ENCODE data around the gene TMEM151A.

TMEM151A gene

DNA sequence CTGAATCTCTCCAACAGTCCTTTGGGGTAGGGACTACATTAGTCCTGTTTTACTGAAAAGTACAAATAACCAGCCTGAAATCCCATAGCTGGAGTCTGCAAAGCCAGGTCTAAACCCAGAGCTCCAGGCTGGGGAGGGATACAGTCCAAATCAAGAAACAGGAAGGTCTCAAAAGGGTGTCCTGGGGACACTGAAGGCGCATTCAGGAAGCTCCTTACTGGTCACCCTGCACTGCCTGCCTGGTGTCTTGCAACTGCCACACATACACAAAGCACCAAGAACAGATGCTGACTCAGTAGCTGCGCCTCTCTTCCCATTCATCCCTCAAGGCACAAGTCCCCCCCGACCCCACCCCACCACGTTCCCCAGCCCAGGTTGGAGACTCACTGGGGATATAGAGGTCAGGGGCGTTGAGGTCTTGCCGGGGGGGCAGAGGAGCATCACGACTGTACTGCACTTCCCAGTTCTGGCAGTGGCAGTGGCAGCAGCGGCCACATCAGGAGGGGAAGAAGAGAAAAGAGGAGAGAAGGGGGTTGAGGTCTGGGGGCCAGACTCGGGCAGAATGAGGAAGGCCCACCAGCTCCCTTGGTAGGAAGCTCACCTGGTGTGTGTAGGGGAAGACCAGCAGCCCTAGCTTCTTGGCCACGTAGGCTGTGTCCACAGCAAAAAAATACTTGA, 4.3 kb upstream of the TMEM151A start:
- no peak for DNase-seq (ENCODE audit: low read depth)
- Histone ChIP-seq H3K27me3 (replicated peaks; ENCODE audit: control insufficient read depth, insufficient read depth, low read length) (peaks cover 2% of the 10 kb centered on the region), H3K9ac (ENCODE audit: low read length) (peak overlapping the region; percentile 95), H3K36me3 (ENCODE audit: control insufficient read depth, insufficient read depth, low read length, severe bottlenecking) (peaks cover 26% of the 10 kb centered on the region), H3K4me1 (ENCODE audit: control insufficient read depth, insufficient read depth, low read length) (peaks cover 24% of the 10 kb centered on the region), H3K9me3 (ENCODE audit: control insufficient read depth, low read length) (no peaks in the 10 kb centered on the region), H3K4me3 (ENCODE audit: low read length) (peak overlapping the region; percentile 97)

DNA sequence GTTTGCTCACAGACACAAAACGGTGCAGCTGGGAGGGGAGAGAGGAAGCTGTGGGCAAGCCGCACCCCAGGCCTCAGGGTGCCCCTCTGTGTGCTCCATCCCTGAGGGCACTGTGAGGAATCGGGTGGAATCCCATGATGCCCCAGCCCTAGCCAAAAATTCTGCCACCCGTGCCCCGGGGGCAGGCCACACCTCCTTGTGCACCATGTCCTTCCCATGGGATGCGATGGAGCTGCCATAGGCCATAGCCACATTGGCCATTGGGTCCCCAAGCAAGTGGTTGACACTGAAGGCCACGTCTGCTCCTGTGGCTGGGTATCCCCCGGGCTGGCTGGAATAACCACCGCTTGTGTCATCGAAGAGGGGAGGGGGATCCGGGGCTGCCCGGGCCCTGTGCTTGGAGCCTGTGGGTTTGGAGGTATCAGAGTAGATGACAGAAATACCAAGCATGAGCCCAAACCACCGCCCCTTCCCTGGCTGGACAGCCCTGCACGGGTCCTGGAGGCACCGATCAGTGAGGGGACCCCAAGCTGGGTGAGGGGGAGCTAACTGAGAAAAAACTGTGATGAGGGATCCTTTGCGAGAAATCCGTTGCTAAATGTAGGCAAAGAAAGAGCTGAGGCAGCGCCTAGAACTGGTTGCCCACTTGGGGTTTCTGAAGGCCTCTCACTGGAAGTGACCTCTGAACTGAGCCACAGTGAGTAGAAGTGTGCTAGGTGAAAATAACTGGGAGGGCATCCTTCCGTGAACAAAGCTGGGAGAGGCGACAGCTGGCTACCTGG, 3.6 kb upstream of the TMEM151A start:
- peak; percentile 53 for DNase-seq (ENCODE audit: low read depth)
- H3K4me3 ChIP-seq (ENCODE audit: low read length), result peak overlapping the region; percentile 97
- H3K4me1 ChIP-seq (ENCODE audit: control insufficient read depth, insufficient read depth, low read length), result peaks cover 24% of the 10 kb centered on the region
- H3K9ac ChIP-seq (ENCODE audit: low read length), result peak overlapping the region; percentile 95
- peaks cover 26% of the 10 kb centered on the region for H3K36me3 ChIP-seq (ENCODE audit: control insufficient read depth, insufficient read depth, low read length, severe bottlenecking)
- H3K27me3 ChIP-seq (replicated peaks; ENCODE audit: control insufficient read depth, insufficient read depth, low read length), result peaks cover 9% of the 10 kb centered on the region
- H3K9me3 ChIP-seq (ENCODE audit: control insufficient read depth, low read length), result no peaks in the 10 kb centered on the region

DNA sequence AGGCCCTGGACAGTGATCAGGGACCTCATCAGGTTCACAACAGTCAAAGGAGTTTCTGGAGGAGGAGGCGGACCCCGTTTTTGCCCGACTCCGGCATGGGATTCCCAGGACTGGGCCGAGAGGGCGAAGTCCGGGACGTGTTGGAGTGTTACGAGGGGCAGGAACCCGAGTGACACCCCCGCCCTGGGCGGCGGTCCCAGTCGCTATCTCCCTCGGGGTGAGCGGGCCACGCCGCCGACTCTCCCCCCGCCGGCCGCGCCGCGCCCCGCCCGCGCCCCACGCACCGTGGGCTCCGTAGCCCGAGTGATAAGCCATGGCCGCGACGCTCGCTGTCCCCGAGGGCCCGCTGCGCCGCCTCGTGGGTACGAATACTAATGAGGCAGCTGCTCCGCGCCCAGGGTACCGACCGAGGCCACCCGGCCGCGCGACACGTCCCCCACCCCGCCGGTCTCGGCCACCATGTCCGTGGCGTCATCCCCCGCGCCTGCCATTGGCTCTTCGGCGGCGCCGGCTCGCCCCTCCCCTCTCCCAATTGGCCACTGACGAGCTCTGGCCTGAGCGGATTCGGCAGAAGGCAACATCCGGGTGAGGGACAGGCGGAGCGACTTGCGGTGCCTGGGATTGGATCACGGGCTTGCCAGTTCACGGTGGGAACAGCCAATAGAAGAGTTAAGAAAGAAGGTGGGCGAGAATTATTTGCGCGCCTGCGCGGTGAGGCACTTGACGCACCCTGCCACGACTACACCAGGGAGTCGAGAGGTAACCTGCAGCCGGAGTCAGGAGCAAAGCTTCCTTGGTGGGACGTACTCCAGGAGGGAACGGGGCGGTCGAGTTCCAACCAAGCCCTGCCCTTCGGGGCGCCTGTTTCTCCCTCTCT, 2.8 kb upstream of the TMEM151A start, which contains the start of gene YIF1A:
Gene YIF1A, minus strand, starts transcription at position 473 of the 877 bp plus-strand sequence. Its CDS starts 158 bp downstream, at position 315.
- H3K9ac ChIP-seq (ENCODE audit: low read length), result peak within 1 kb of the TSS; percentile 95
- H3K27me3 ChIP-seq (replicated peaks; ENCODE audit: control insufficient read depth, insufficient read depth, low read length), result peaks cover 16% of the 10 kb centered on the region
- H3K36me3 ChIP-seq (ENCODE audit: control insufficient read depth, insufficient read depth, low read length, severe bottlenecking), result peaks cover 26% of the 10 kb centered on the region
- peak within 1 kb of the TSS; percentile 97 for H3K4me3 ChIP-seq (ENCODE audit: low read length)
- peaks cover 24% of the 10 kb centered on the region for H3K4me1 ChIP-seq (ENCODE audit: control insufficient read depth, insufficient read depth, low read length)
- peak; percentile 99 for DNase-seq (ENCODE audit: low read depth)
- no peaks in the 10 kb centered on the region for H3K9me3 ChIP-seq (ENCODE audit: control insufficient read depth, low read length)

DNA sequence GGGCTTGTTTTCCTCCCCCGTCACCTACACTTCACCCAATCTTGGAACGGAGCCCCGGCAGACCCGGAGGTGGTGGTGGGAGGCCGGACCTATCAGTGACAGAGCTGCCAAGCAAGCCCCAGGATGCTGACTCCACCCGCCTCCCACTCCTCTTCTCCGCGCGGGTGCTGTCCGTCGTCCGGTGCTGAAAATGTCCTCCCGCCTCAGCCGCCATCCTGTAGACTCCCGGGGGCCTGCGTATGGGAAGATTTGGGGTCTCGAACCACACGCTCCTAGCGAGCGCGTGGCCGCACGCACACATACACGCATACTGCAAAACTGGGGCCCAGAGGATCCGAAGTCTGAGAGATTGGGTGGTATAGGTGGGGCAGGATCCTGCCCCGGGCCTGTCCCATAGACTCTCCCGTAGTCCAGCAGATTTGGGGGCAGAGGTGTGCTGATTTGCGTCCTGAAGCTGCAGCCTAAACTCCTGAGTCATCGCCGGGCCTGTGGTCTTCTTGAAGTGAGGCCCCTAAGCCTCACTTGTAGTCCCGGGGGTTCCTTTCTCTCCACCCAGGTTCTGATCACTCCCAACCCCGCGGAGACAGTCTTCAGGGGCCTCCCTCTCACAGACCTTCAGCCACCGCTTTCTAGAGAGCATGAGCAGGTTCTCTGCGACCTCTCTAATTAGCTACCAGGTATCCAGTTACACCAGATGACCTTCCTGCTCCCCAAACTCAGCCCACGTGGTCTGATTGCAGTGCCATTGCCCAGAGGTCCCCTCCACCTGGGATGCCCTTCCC, 2.0 kb upstream of the TMEM151A start:
- Histone ChIP-seq H3K4me1 (ENCODE audit: control insufficient read depth, insufficient read depth, low read length) (peaks cover 24% of the 10 kb centered on the region), H3K36me3 (ENCODE audit: control insufficient read depth, insufficient read depth, low read length, severe bottlenecking) (peaks cover 18% of the 10 kb centered on the region), H3K9ac (ENCODE audit: low read length) (peak overlapping the region; percentile 95), H3K27me3 (replicated peaks; ENCODE audit: control insufficient read depth, insufficient read depth, low read length) (peaks cover 19% of the 10 kb centered on the region), H3K9me3 (ENCODE audit: control insufficient read depth, low read length) (no peaks in the 10 kb centered on the region), H3K4me3 (ENCODE audit: low read length) (peak overlapping the region; percentile 97)
- DNase-seq (ENCODE audit: low read depth), result peak; percentile 90

DNA sequence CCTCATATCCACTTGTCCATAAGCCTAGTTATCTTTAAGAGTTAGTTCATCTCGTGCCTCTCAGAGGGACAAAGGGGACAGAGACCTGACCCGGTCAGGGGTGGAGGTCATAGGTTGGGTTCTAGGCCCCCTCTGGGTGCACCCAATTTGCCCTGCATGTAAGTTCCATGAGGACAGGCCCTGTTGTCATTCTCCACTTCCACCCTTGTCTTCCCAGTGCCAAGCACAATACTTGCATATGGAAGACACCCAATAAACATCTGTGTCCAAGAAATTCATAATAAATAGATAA, 1.4 kb upstream of the TMEM151A start:
- peak overlapping the region; percentile 97 for H3K4me3 ChIP-seq (ENCODE audit: low read length)
- peaks cover 19% of the 10 kb centered on the region for H3K27me3 ChIP-seq (replicated peaks; ENCODE audit: control insufficient read depth, insufficient read depth, low read length)
- no peak overlapping the region for H3K9ac ChIP-seq (ENCODE audit: low read length)
- H3K36me3 ChIP-seq (ENCODE audit: control insufficient read depth, insufficient read depth, low read length, severe bottlenecking), result peaks cover 13% of the 10 kb centered on the region
- H3K4me1 ChIP-seq (ENCODE audit: control insufficient read depth, insufficient read depth, low read length), result peaks cover 24% of the 10 kb centered on the region
- no peaks in the 10 kb centered on the region for H3K9me3 ChIP-seq (ENCODE audit: control insufficient read depth, low read length)
- DNase-seq (ENCODE audit: low read depth), result no peak

DNA sequence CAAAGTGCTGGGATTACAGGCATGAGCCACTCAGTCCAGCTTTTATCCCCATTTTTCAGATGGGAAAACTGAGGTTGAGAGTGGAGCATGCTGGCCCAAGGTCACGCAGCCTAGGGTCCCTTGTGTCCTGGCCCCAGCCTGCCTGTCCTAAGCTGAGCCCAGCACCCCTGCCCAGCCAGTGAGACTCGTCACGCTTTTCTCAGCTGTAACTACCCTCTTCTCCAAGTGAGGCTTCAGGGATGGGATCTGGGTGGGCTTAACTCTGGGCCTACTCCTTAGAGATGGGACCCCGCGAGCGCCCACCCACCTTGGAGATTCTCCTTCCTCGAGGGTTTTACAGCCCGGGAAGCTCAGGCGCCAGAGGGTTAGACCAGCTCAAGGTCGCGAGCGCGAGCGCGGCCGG, 390 bp upstream of the TMEM151A start:
- Histone ChIP-seq H3K4me3 (ENCODE audit: low read length) (no peak overlapping the region), H3K4me1 (ENCODE audit: control insufficient read depth, insufficient read depth, low read length) (peaks cover 21% of the 10 kb centered on the region), H3K36me3 (ENCODE audit: control insufficient read depth, insufficient read depth, low read length, severe bottlenecking) (peaks cover 7% of the 10 kb centered on the region), H3K9ac (ENCODE audit: low read length) (no peak overlapping the region), H3K27me3 (replicated peaks; ENCODE audit: control insufficient read depth, insufficient read depth, low read length) (peaks cover 22% of the 10 kb centered on the region), H3K9me3 (ENCODE audit: control insufficient read depth, low read length) (no peaks in the 10 kb centered on the region)
- no peak for DNase-seq (ENCODE audit: low read depth)

DNA sequence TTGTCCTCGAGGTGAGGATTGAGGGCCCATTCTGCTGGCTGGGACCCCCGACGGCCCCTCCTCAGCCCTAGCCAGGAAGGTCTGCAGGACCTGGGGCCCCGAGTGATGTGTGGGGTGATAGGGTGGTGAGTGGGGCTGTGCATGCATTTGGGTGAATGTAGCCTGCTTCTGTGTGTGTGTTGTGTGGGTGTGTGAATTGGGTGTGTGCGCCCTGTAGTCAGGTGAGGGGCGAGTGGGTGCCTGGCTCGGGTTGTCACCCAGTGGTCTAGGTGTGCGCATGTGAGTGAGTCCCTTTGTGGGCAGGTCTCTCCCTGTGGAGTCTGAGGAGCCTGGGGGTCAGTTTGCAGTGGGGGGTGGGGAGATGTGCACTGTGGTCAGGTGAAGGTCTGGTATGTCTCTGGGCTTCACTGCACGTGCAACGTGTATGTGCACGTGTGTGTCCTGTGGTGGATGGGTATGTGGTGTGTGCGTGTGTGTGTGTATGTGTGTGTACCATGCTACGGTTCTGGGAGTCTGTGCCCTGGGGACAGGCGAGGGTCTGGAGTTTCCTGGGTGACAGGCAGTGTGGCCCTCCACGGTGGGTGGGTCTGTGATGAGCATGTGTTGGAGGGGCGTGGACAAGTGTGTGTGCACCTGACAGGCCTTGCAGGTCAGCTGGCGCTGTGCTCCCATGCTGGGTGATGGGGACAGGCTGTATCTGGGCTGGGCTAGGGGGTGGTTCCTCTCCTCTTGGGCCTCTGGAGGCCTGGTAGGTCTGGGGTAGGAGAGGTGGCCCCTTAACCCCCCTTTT, 1.0 kb downstream of the TMEM151A start:
- peaks cover 30% of the 10 kb centered on the region for H3K27me3 ChIP-seq (replicated peaks; ENCODE audit: control insufficient read depth, insufficient read depth, low read length)

DNA sequence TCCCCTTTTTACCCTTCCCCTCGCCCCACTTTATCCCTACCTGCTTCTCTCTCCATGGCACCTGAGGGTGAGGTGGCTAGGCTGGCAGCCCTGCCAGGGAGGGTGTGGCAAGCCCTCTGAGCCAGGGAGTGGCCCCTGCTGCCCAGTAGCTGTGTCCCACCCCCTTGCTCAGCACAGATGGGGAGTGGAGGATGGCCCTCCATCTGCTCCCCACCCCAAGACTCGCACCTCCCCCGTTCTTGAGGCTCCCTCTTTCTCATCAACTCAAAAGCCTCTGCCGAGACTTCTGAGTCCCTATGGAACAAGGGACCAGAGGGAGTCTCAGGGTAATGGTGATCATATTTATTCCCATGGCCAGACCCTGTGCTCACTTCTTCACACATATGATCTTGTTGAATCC, 1.7 kb downstream of the TMEM151A start:
- Histone ChIP-seq H3K27me3 (replicated peaks; ENCODE audit: control insufficient read depth, insufficient read depth, low read length) (peaks cover 30% of the 10 kb centered on the region), H3K36me3 (ENCODE audit: control insufficient read depth, insufficient read depth, low read length, severe bottlenecking) (no peaks in the 10 kb centered on the region), H3K9ac (ENCODE audit: low read length) (no peak overlapping the region), H3K4me1 (ENCODE audit: control insufficient read depth, insufficient read depth, low read length) (peaks cover 7% of the 10 kb centered on the region), H3K9me3 (ENCODE audit: control insufficient read depth, low read length) (no peaks in the 10 kb centered on the region), H3K4me3 (ENCODE audit: low read length) (no peak overlapping the region)
- no peak for DNase-seq (ENCODE audit: low read depth)

More for the DNA sequence above, 1.0 kb downstream of the TMEM151A start:
- H3K9me3 ChIP-seq (ENCODE audit: control insufficient read depth, low read length), result no peaks in the 10 kb centered on the region
- DNase-seq (ENCODE audit: low read depth), result no peak
- no peak overlapping the region for H3K9ac ChIP-seq (ENCODE audit: low read length)
- H3K4me3 ChIP-seq (ENCODE audit: low read length), result no peak overlapping the region
- H3K4me1 ChIP-seq (ENCODE audit: control insufficient read depth, insufficient read depth, low read length), result peaks cover 12% of the 10 kb centered on the region
- H3K36me3 ChIP-seq (ENCODE audit: control insufficient read depth, insufficient read depth, low read length, severe bottlenecking), result no peaks in the 10 kb centered on the region

DNA sequence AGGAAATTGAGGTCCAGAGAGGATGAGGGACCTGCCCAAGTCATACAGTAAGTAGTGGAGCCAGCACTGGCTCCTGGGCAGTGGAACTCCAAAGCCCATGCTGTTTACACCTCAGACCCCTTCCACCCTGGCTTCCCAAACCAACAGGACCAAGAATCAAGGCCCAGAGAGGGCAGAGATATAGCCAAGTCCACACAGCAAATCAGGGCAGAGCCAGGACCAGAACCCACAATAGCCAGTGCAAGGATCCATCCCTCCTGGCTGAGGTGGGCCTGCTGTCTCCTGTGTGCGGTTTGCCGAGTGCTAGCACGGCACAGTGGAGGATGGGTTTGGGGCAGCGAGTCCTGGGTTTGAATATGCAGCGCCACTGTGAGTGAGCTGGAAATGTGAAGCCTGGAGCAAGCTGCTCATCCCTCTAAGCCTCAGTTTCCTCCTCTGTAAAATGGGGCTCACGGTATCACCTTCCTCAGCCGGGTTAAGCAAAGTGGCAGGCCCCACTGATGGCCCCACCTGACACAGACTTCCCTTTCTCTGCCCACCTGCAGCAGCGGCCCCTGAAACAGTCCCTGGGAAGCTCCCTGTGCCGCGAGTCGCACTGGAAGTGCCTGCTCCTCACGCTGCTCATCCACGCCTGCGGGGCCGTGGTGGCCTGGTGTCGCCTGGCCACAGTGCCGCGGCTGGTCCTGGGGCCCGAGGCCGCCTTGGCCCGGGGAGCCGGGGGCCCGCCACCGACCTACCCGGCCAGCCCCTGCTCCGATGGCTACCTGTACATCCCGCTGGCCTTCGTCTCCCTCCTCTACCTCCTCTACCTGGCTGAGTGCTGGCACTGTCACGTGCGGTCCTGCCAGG, 2.3 kb downstream of the TMEM151A start:
- Histone ChIP-seq H3K36me3 (ENCODE audit: control insufficient read depth, insufficient read depth, low read length, severe bottlenecking) (no peaks in the 10 kb centered on the region), H3K9me3 (ENCODE audit: control insufficient read depth, low read length) (no peaks in the 10 kb centered on the region), H3K4me3 (ENCODE audit: low read length) (no peak overlapping the region), H3K27me3 (replicated peaks; ENCODE audit: control insufficient read depth, insufficient read depth, low read length) (peaks cover 30% of the 10 kb centered on the region), H3K9ac (ENCODE audit: low read length) (no peak overlapping the region), H3K4me1 (ENCODE audit: control insufficient read depth, insufficient read depth, low read length) (peaks cover 7% of the 10 kb centered on the region)
- no peak for DNase-seq (ENCODE audit: low read depth)
